GM18951 (cell line): ENCODE data around the gene SMAD6.

Experiments
- POLR2A ChIP-seq: IDR thresholded peaks from 4 replicates; pipeline ENCODE4 v1.6.1; 2011; ENCODE audit warnings: mild to moderate bottlenecking; ENCODE audit not compliant: insufficient read length, insufficient read depth; ENCODE audit errors: extremely low read depth
- in situ Hi-C: fragments of 300-500 bp; cut with MboI; formaldehyde crosslinking; loops from one replicate; pipeline ENCODE4 v1.12.0; 2022; ENCODE audit warnings: low sequenced_read_pairs, mixed read lengths, inconsistent platforms; ENCODE audit not compliant: unreplicated experiment

The SMAD6 gene

GRCh38 chr15:66789029-66790025, 87.3 kb downstream of the SMAD6 start:
- in situ Hi-C loops = loop anchor here (25.0 kb wide), 1 partner anchor 177 kb away; no protein-coding TSS in a partner anchor
- TF ChIP-seq POLR2A = no peak

GRCh38 chr15:66795851-66796250, 93.8 kb downstream of the SMAD6 start:
- in situ Hi-C loops = loop anchor here (25.0 kb wide), 1 partner anchor 184 kb away; no protein-coding TSS in a partner anchor
- TF ChIP-seq POLR2A = no peak

GRCh38 chr15:66796343-66796742, 94.3 kb downstream of the SMAD6 start:
- TF ChIP-seq POLR2A = no peak
- in situ Hi-C loops = loop anchor here (25.0 kb wide), 1 partner anchor 184 kb away; no protein-coding TSS in a partner anchor

GRCh38 chr15:66797921-66798320, 95.9 kb downstream of the SMAD6 start:
- in situ Hi-C loops = loop anchor here (25.0 kb wide), 1 partner anchor 186 kb away; no protein-coding TSS in a partner anchor
- no peak for TF ChIP-seq POLR2A

GRCh38 chr15:66798426-66799061, 96.5 kb downstream of the SMAD6 start:
- in situ Hi-C loops = loop anchor here (25.0 kb wide), 1 partner anchor 186 kb away; no protein-coding TSS in a partner anchor
- no peak for TF ChIP-seq POLR2A

- in situ Hi-C loops = loop anchor here (25.0 kb wide), 1 partner anchor 187 kb away; no protein-coding TSS in a partner anchor
- TF ChIP-seq POLR2A = no peak
Measured at GRCh38 chr15:66799242-66799641, 97.2 kb downstream of the SMAD6 start.

- in situ Hi-C loops = no loop called here
Measured at GRCh38 chr15:66800584-66801235, 98.7 kb downstream of the SMAD6 start.

GRCh38 chr15:66801266-66801665, 99.2 kb downstream of the SMAD6 start:
- no peak for TF ChIP-seq POLR2A
- in situ Hi-C loops = no loop called here

More at GRCh38 chr15:66800584-66801235, 98.7 kb downstream of the SMAD6 start:
- TF ChIP-seq POLR2A = no peak

- TF ChIP-seq POLR2A = no peak
- in situ Hi-C loops = no loop called here
Measured at GRCh38 chr15:66802025-66803001, 100.3 kb downstream of the SMAD6 start.

GRCh38 chr15:66803182-66803729, 101.2 kb downstream of the SMAD6 start:
- in situ Hi-C loops = no loop called here
- TF ChIP-seq POLR2A = no peak

GRCh38 chr15:66803749-66804148, 101.7 kb downstream of the SMAD6 start:
- in situ Hi-C loops = no loop called here
- TF ChIP-seq POLR2A = no peak
